ENCODE measurements around the gene RFX7.

Gene RFX7

DNA sequence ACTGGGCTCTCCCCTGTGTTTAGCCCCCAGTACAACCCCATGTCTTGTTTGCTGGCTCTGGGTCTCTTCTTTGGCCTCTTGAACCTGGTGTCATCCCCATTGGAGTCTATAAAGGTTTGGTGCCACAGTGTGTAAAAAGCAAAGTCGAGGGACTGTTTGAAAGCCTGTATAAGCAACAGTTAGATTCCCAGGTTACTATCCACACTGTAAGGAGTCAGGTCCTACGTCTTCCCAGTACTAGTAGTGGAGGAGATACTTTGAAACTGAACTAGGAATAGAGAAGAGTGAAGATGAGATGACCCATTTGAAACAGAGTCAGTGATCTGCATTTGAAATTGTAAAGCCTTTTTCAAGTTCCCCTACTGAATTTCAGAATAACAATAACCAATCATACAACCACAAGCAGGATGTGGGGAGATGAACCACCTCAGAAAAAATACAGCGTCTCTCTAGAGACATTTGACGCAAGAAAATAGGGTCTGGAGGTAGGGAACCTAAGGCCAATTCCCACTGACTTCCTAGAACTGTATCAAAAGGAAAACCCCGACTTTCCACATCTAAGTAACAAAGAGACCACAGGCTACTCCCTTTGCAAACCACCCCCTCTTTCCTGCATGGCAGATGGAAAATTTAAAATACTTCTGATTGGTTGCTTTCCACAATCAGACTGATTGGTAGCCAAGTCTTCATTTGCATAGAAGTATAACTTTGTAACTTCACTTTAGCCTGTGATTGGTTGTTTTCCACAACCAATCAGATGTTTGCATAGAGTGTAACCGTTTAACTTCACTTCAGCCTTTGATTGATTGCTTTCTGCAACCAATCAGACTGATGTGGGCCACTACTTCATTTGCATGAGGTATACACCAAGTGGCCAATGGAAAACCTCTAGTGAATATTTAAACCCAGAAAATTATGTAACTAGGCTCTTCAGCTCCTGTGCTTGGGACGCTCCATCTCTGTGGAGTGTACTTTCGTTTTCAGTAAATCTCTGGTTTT, 200.4 kb downstream of the RFX7 start:
- H3K27me3 Mint-ChIP-seq: no peaks in the 10 kb centered on the region
- ATAC-seq (replicated peaks; ENCODE audit: extremely low read depth, poor library complexity, severe bottlenecking) (peak; percentile 90), DNase-seq (ENCODE audit: low spot score in 2 of 2) (peak in 1 of 2 donors; percentile 40)
- H3K4me3 Mint-ChIP-seq: peak overlapping the region; percentile 67
- H3K4me1 Mint-ChIP-seq: peaks cover 25% of the 10 kb centered on the region
- H3K36me3 Mint-ChIP-seq (ENCODE audit: insufficient read depth): peaks cover 5% of the 10 kb centered on the region
- H3K27ac Mint-ChIP-seq (ENCODE audit: low read depth): peak overlapping the region; percentile 89
- no peaks in the 10 kb centered on the region for H3K9me3 Mint-ChIP-seq

DNA sequence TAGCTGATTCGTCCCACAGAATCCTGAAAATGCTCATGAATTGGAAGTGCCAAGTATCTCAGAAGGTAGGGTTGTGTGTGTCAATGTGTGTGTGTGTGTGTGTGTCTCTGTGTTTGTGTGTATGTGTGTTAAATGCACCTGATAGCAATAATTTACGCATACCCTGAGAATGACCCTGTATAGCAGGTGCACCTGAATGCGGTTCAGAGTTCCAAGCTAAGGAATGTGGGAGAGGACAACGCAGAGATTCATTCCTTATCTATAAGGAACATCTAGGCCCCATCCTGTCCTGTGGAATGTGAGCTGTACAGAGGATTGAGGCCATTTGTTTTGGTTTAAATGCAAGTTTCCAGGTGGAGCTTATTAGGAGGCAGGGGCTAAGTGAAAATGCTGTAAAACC, 201.2 kb downstream of the RFX7 start:
- Mint-ChIP-seq H3K27me3 (no peaks in the 10 kb centered on the region), H3K4me3 (peak overlapping the region; percentile 67), H3K9me3 (no peaks in the 10 kb centered on the region), H3K36me3 (ENCODE audit: insufficient read depth) (peaks cover 5% of the 10 kb centered on the region), H3K27ac (ENCODE audit: low read depth) (peak overlapping the region; percentile 89), H3K4me1 (peaks cover 25% of the 10 kb centered on the region)
- DNase-seq (ENCODE audit: low spot score in 2 of 2) (no peak), ATAC-seq (replicated peaks; ENCODE audit: extremely low read depth, poor library complexity, severe bottlenecking) (no peak)

DNA sequence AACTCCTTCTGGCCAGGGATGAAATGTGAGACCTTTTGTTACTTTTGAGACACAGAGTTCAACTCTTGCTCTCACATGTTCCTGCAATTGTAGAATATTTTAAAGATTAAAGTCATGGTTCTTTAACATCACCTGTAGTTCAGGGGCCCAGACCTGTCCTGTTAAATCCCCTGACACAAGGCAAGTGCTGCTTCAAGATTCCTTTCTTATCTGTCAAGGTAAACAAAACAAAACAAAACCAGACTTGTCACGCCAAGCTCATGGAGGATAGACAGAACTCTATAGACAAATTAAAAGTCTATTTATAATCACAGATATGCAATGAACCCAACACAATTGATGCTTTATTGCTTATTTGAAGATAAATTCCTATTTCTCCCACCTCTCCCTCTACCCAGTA, 201.6 kb downstream of the RFX7 start:
- Mint-ChIP-seq H3K27ac (ENCODE audit: low read depth) (no peak overlapping the region), H3K4me3 (peak overlapping the region; percentile 67), H3K9me3 (no peaks in the 10 kb centered on the region), H3K27me3 (no peaks in the 10 kb centered on the region), H3K4me1 (peaks cover 25% of the 10 kb centered on the region), H3K36me3 (ENCODE audit: insufficient read depth) (peaks cover 5% of the 10 kb centered on the region)
- ATAC-seq (replicated peaks; ENCODE audit: extremely low read depth, poor library complexity, severe bottlenecking) (no peak), DNase-seq (ENCODE audit: low spot score in 2 of 2) (no peak)

DNA sequence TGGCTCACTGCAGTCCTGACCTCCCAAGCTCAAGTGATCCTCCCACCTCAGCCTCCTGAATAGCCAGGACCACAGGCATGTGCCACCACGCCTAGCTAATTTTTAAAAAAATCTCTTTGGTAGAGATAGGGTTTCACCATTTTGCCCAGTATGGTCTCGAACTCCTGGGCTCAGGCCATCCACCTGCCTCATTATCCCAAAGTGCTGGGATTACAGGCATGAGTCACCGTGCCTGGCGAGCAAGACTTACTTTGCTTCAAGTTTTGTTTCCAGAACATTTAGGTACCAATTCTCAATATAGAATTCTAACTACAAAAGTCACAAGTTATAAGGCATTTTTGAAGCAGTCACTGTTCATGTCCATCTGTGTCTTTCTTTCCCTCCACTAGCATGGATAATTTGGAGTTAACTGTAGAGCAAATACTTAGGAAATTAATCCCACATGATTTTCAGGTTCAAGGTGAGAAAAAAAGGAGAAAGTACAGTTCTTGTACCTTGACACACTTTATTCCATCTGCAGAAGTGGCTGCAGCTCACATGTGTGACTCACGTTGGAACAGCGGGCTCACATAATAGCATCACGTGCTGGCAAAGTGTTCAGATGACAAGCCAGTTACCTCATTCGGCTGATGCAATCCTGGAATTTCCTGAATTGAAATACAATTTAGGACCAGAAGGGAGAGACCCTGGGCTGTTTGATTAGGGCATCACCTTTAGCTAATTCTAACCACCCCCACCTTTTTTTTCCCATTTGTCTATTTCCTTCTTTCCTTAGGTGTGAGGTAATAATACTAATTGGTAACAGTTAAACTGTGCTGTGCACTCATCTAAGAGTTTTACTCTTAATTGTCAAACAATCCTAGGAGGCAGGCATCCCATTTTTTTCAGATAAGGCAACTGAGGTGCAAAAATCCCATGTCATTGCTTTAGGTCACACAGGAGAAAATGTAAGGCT, 203.3 kb downstream of the RFX7 start:
- no peak overlapping the region for H3K27ac Mint-ChIP-seq (ENCODE audit: low read depth)
- peaks cover 5% of the 10 kb centered on the region for H3K36me3 Mint-ChIP-seq (ENCODE audit: insufficient read depth)
- H3K9me3 Mint-ChIP-seq: no peaks in the 10 kb centered on the region
- ATAC-seq (replicated peaks; ENCODE audit: extremely low read depth, poor library complexity, severe bottlenecking): no peak
- H3K4me1 Mint-ChIP-seq: peaks cover 25% of the 10 kb centered on the region
- no peak for DNase-seq (ENCODE audit: low spot score in 2 of 2)
- no peaks in the 10 kb centered on the region for H3K27me3 Mint-ChIP-seq
- no peak overlapping the region for H3K4me3 Mint-ChIP-seq

GRCh38 chr15:56038707-56039106, 205.0 kb downstream of the RFX7 start:
- DNase-seq (ENCODE audit: low spot score in 2 of 2) (no peak), ATAC-seq (replicated peaks; ENCODE audit: extremely low read depth, poor library complexity, severe bottlenecking) (no peak)
- Mint-ChIP-seq H3K4me3 (no peak overlapping the region), H3K4me1 (peaks cover 25% of the 10 kb centered on the region), H3K27me3 (peaks cover 8% of the 10 kb centered on the region), H3K27ac (ENCODE audit: low read depth) (no peak overlapping the region), H3K36me3 (ENCODE audit: insufficient read depth) (peaks cover 3% of the 10 kb centered on the region), H3K9me3 (no peaks in the 10 kb centered on the region)

DNA sequence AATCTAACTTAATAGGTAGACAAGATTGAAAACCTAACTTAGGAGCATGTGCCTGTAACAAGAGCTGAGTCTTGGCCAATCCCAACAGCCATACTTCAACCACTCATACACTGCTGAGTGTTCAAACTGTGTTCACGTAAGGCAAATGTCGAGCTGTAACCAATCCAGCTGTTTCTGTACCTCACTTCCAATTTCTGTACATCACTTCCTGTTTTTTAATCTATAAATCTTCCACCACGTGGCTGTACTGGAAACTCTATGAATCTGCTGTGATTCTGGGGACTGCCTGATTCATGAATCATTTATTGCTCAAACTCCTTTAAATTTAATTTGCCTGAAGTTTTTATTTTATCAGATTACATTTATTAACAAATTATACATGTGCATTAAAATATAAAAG, 205.7 kb downstream of the RFX7 start:
- H3K4me3 Mint-ChIP-seq: no peak overlapping the region
- peaks cover 8% of the 10 kb centered on the region for H3K27me3 Mint-ChIP-seq
- peaks cover 18% of the 10 kb centered on the region for H3K4me1 Mint-ChIP-seq
- DNase-seq (ENCODE audit: low spot score in 2 of 2) (no peak), ATAC-seq (replicated peaks; ENCODE audit: extremely low read depth, poor library complexity, severe bottlenecking) (no peak)
- no peaks in the 10 kb centered on the region for H3K9me3 Mint-ChIP-seq
- no peak overlapping the region for H3K27ac Mint-ChIP-seq (ENCODE audit: low read depth)
- no peaks in the 10 kb centered on the region for H3K36me3 Mint-ChIP-seq (ENCODE audit: insufficient read depth)
